GM23248 (cell line): ENCODE data around the gene RPN1. TPM values are rescaled to one million over a fixed set of nuclear protein-coding genes. Genes with fewer than 3 reads are reported as not detected.

ENCODE experiments used
- DNase-seq: peaks from one replicate; pipeline ENCODE4 v3.0.0-alpha.2; 2015
- H2AFZ ChIP-seq: fragments of 200-600 bp; sonication (generic); 2 replicates; pipeline ENCODE4 v1.6.1; 2016; ENCODE audit warnings: antibody characterized with exemption
- H3F3A ChIP-seq: fragments of 200-600 bp; sonication (generic); 2 replicates; pipeline ENCODE4 v1.6.1; 2016; ENCODE audit warnings: mild to moderate bottlenecking, antibody characterized with exemption, mixed run types; ENCODE audit not compliant: insufficient read depth
- H3K27ac ChIP-seq: fragments of 200-600 bp; sonication (generic); 2 replicates; pipeline ENCODE4 v1.5.1; 2016; ENCODE audit warnings: mild to moderate bottlenecking
- H3K27me3 ChIP-seq: fragments of 200-600 bp; sonication (generic); replicated peaks from 2 replicates; pipeline ENCODE4 v1.6.1; 2016; ENCODE audit warnings: mild to moderate bottlenecking; ENCODE audit not compliant: insufficient read depth
- H3K36me3 ChIP-seq: fragments of 200-600 bp; sonication (generic); 2 replicates; pipeline ENCODE4 v1.6.1; 2016; ENCODE audit warnings: low read depth, mild to moderate bottlenecking
- H3K4me1 ChIP-seq: fragments of 200-600 bp; sonication (generic); 2 replicates; pipeline ENCODE4 v1.6.1; 2016; ENCODE audit warnings: mild to moderate bottlenecking; ENCODE audit not compliant: insufficient read depth
- H3K4me2 ChIP-seq: fragments of 200-600 bp; sonication (generic); one replicate; pipeline ENCODE4 v1.6.1; 2016; ENCODE audit warnings: mild to moderate bottlenecking; ENCODE audit not compliant: unreplicated experiment
- H3K4me3 ChIP-seq: fragments of 200-600 bp; sonication (generic); 2 replicates; pipeline ENCODE4 v1.5.1; 2016; ENCODE audit warnings: mild to moderate bottlenecking
- H3K79me2 ChIP-seq: fragments of 200-600 bp; sonication (generic); 2 replicates; pipeline ENCODE4 v1.6.1; 2016; ENCODE audit warnings: mild to moderate bottlenecking; ENCODE audit not compliant: insufficient read depth
- H3K9ac ChIP-seq: fragments of 200-600 bp; sonication (generic); 2 replicates; pipeline ENCODE4 v1.6.1; 2016; ENCODE audit warnings: mild to moderate bottlenecking
- H3K9me2 ChIP-seq: fragments of 200-600 bp; sonication (generic); 2 replicates; pipeline ENCODE4 v1.6.1; 2016; ENCODE audit warnings: mixed run types, mild to moderate bottlenecking, moderate library complexity; ENCODE audit not compliant: insufficient read depth
- H3K9me3 ChIP-seq: fragments of 200-600 bp; sonication (generic); one replicate; pipeline ENCODE4 v1.6.1; 2017; ENCODE audit warnings: low read depth
- H4K20me1 ChIP-seq: fragments of 200-600 bp; sonication (generic); 2 replicates; pipeline ENCODE4 v1.6.0; 2016; ENCODE audit not compliant: insufficient read depth
- EZH2 ChIP-seq: fragments of 200-600 bp; sonication (generic); IDR thresholded peaks from 2 replicates; pipeline ENCODE4 v1.6.1; 2018; ENCODE audit warnings: antibody characterized with exemption, mild to moderate bottlenecking; ENCODE audit not compliant: insufficient read depth, poor library complexity, severe bottlenecking
- EZH2phosphoT487 ChIP-seq: fragments of 200-600 bp; sonication (generic); IDR thresholded peaks from 2 replicates; pipeline ENCODE4 v1.6.1; 2018; ENCODE audit warnings: antibody characterized with exemption, moderate library complexity, mild to moderate bottlenecking, low read depth; ENCODE audit not compliant: insufficient read depth
- WGBS, 2 experiments: methylation state at CpG; one replicate each; pipeline ENCODE4 v1.1.6; 2015 to 2017; ENCODE audit warnings: low lambda C conversion rate in 2 of 2, low coverage in 1 of 2; ENCODE audit errors: missing lambda C conversion rate in 2 of 2; 5-methylcytosine and 5-hydroxymethylcytosine counted together
- in situ Hi-C: fragments of 300-500 bp; cut with MboI; formaldehyde crosslinking; loops from 2 replicates; pipeline ENCODE4 v1.15.0; 2020
- polyA plus RNA-seq: library from polyadenylated mRNA; unstranded; fragments of >200 nt; fragmentation: Nextera tagmentation; extraction: Ambion mirVana; gene quantifications from 2 replicates; pipeline ENCODE4 v1.2.1, GENCODE V29; 2016
- total RNA-seq: library from RNA; depleted of rRNA; stranded (reverse); fragments of >200 nt; shearing (Covaris generic); gene quantifications from 2 replicates; pipeline ENCODE4 v1.2.3, GENCODE V29; 2014; rRNA removed

The RPN1 gene
- total RNA-seq = 393 and 395 TPM in 2 replicates
- 330 and 345 TPM in 2 replicates for polyA plus RNA-seq

DNA sequence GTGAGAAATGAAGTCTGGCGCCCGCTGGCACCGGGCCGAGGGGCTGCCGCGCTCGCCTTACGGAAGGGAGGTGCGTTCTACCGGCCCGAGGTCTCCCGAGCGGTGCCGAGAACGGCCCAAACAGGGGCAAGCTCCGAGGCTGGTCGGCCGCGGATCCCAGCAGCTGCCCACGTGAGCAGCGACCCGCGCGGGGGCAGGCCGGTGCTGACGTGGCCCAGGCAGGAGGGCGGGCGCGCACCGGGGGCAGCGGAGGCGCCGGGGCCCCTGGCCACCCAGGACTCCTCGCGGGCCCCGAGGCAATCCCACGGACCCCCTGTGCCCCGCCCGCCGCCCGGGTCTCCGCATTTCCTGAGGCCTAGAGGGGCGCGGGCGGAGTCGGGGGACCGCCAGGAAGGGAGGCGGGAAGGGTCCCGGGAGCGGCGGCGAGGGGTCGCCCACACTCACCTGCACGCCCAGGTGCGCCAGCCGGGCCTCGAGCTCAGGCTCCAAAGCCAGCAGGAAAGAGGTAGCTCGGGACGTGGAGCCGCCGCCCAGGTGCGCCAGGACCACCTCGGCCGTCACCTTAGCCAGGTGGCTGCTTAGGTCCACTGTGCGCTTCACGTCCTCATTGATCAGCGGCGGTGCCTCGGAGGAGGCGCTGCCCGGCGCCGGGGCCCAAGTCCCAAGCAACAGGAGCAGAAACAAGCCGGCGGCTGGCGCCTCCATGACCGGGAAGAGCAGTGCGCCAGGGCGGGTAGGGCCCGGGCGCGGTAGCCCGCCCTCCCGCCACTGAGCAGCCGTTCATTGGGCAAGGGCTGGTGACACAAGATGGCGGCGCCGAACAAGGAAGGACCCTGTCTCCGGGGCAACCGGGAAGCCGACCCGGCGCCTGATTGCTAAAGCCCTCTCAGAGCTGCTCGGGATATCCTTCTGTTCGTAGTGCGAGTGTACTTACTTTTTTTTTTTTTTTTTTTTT, at the start of gene RPN1:
Gene RPN1, minus strand, starts transcription at position 723 of the 955 bp plus-strand sequence. Its CDS starts 18 bp downstream, at position 705.
- WGBS, 2 experiments = 0 to 1% methylated on average over 57 to 91 of the region's 96 CpGs
- H3K4me3 ChIP-seq = peak within 1 kb of the TSS; percentile 87
- peaks cover 8% of the 10 kb centered on the region; the same call in 1 of the 2 replicates for H3F3A ChIP-seq
- H3K27ac ChIP-seq = peak within 1 kb of the TSS; percentile 93
- peak within 1 kb of the TSS; percentile 100 for H3K4me2 ChIP-seq
- H3K9me2 ChIP-seq = no peaks in the 10 kb centered on the region
- H3K4me1 ChIP-seq = peaks cover 8% of the 10 kb centered on the region; the same call in 1 of the 2 replicates
- H3K36me3 ChIP-seq = no peaks in the 10 kb centered on the region
- peak; percentile 98 for DNase-seq
- H3K9ac ChIP-seq = peak within 1 kb of the TSS; percentile 99
- H3K27me3 ChIP-seq = no peaks in the 10 kb centered on the region
- H3K79me2 ChIP-seq = peaks cover 57% of the 10 kb centered on the region
- H4K20me1 ChIP-seq = peaks cover 10% of the 10 kb centered on the region; the same call in 1 of the 2 replicates
- in situ Hi-C loops = loop anchor here (10.0 kb wide), 1 partner anchor 64 kb away; no protein-coding TSS in a partner anchor
- no peaks in the 10 kb centered on the region for H3K9me3 ChIP-seq
- H2AFZ ChIP-seq = peak within 1 kb of the TSS; percentile 92
- TF ChIP-seq EZH2 (no peak), EZH2phosphoT487 (no peak)

DNA sequence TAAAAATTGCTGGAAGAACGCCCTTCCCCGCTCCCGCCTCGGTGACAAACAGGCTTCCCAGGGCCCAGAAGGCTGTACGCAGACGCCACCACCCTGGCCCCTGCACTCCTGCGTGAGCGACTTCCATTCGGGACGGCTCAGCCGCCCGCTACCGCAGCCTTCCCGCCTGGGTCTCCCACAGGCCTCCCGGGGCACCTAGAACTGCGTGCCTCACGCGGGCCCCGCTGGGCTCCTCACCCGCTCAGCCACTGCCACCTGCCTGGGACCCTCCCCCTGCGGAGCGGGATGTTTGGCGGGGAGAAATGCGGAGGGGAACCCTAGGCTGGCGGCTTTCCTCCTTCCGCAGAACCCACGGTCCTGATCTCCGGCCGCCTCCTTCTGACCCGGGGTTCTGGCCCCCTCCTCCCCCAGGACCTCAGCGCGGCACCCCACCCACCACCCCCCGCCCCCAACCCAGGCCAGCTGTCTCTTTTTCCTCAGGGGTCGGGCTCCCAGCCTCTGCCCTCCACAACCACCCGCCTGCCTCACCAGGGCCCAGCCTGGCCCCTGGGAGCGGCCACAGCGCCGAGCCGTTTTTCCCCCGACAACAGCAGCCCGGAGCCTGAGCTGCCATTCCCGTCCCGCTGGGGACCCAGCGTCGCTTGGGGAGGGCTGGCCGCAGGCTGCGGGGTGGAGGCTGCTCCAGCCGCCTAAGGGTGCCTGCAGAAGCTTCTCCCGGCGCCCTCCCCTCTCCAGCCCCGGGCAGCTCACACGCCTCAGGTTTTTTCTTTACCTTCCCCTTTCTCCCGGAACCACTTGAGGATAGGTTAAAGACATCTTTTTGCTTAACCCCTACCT, 47.8 kb upstream of the RPN1 start:
- in situ Hi-C loops = no loop called here
- Histone ChIP-seq H4K20me1 (no peaks in the 10 kb centered on the region), H3K27me3 (no peaks in the 10 kb centered on the region), H3K79me2 (no peaks in the 10 kb centered on the region), H3K27ac (no peak overlapping the region), H3K4me3 (peak overlapping the region; percentile 74), H2AFZ (peak overlapping the region; percentile 95), H3K9me2 (no peaks in the 10 kb centered on the region), H3K4me2 (peak overlapping the region; percentile 71), H3K4me1 (no peaks in the 10 kb centered on the region), H3F3A (no peaks in the 10 kb centered on the region), H3K9ac (peak overlapping the region; percentile 69), H3K36me3 (no peaks in the 10 kb centered on the region), H3K9me3 (no peaks in the 10 kb centered on the region)
- WGBS, 2 experiments = 3 to 5% methylated on average over 42 to 53 of the region's 53 CpGs
- DNase-seq = peak; percentile 67
- no peak for TF ChIP-seq EZH2phosphoT487
- no peak for TF ChIP-seq EZH2

DNA sequence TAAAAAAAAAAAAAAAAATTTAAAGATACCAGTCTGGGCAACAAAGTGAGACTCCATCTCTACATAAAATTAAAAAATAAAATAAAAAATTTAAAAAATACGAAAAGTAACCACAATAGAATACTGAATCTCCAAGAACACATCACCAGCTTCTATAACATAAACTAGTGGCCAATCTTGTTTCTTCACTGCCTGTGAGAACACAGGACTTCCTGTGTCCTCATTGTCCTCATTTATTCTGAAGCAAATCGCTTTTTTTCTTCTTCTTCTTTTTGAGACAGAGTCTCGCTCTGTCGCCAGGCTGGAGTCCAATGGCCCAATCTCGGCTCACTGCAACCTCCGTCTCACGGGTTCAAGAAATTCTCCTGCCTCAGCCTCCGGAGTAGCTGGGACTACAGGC, 46.7 kb upstream of the RPN1 start:
- DNase-seq = peak; percentile 13
- no peak for TF ChIP-seq EZH2
- no peak for TF ChIP-seq EZH2phosphoT487
- no peak overlapping the region for H3K9ac ChIP-seq
- H3K36me3 ChIP-seq = no peaks in the 10 kb centered on the region
- no peaks in the 10 kb centered on the region for H3K4me1 ChIP-seq
- H3K27me3 ChIP-seq = no peaks in the 10 kb centered on the region
- H3K27ac ChIP-seq = no peak overlapping the region
- no peaks in the 10 kb centered on the region for H3F3A ChIP-seq
- H3K9me2 ChIP-seq = no peaks in the 10 kb centered on the region
- no peak overlapping the region for H3K4me3 ChIP-seq
- H2AFZ ChIP-seq = no peak overlapping the region
- no peaks in the 10 kb centered on the region for H3K9me3 ChIP-seq
- 92 to 95% methylated on average over 8 of the region's 8 CpGs for WGBS, 2 experiments
- H4K20me1 ChIP-seq = no peaks in the 10 kb centered on the region
- H3K4me2 ChIP-seq = no peak overlapping the region
- in situ Hi-C loops = no loop called here
- H3K79me2 ChIP-seq = no peaks in the 10 kb centered on the region

DNA sequence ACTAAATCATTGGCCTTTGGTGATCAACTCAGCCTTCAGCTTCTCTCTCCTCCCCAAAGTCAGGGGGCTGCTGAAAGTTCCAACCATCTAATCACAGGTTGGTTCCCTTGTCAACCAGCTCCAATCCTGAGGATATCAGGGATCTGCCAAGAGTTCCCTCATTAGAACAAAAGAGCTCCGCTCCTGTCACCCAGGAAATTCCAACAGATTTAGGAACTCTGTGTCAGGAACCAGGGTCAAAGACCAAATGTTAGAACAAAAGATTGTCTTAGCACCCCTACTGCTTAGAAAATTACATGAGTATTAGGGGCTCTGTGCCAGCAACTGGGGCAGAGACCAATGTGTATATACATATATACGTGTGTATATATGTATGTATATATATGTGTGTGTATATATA, 43.1 kb upstream of the RPN1 start:
- no peaks in the 10 kb centered on the region for H3K27me3 ChIP-seq
- H3K9me3 ChIP-seq = no peaks in the 10 kb centered on the region
- no peaks in the 10 kb centered on the region for H3K4me1 ChIP-seq
- in situ Hi-C loops = no loop called here
- no peak overlapping the region for H2AFZ ChIP-seq
- no peak for DNase-seq
- no peak overlapping the region for H3K9ac ChIP-seq
- no peaks in the 10 kb centered on the region for H3K9me2 ChIP-seq
- H3K79me2 ChIP-seq = no peaks in the 10 kb centered on the region
- no peak overlapping the region for H3K4me3 ChIP-seq
- TF ChIP-seq EZH2 = no peak
- TF ChIP-seq EZH2phosphoT487 = no peak
- H3K4me2 ChIP-seq = no peak overlapping the region
- no peaks in the 10 kb centered on the region for H3K36me3 ChIP-seq
- no peaks in the 10 kb centered on the region for H3F3A ChIP-seq
- H3K27ac ChIP-seq = no peak overlapping the region
- WGBS, 2 experiments = 35 to 43% methylated on average over 2 of the region's 2 CpGs
- no peaks in the 10 kb centered on the region for H4K20me1 ChIP-seq
